GM10847 (cell line): Measurements from ENCODE around the gene PAN3.

Source experiments
- POLR2A ChIP-seq: IDR thresholded peaks from 2 replicates; pipeline ENCODE4 v1.6.1; 2011; ENCODE audit not compliant: insufficient read length; ENCODE audit errors: extremely low read depth

PAN3 gene

DNA sequence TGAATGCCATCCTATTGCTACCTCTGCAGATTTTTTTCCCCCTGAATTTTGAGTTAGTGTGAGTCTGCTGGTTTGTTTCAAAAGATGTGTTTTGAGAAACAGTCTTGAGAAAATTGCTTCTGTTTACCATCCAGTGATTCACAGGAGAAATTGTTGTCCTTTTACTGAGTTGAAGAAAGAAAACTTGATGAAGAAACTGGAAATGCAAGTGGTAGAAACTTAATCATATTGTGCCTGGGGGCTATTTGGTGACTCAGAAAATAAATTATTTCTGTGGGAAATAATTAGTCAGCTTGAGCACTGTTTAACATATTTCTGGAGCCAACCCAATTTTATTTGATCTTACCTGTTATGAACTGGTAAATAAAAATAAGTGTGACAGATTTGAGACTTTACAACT, 35.4 kb downstream of the PAN3 start:
- TF ChIP-seq POLR2A: no peak

DNA sequence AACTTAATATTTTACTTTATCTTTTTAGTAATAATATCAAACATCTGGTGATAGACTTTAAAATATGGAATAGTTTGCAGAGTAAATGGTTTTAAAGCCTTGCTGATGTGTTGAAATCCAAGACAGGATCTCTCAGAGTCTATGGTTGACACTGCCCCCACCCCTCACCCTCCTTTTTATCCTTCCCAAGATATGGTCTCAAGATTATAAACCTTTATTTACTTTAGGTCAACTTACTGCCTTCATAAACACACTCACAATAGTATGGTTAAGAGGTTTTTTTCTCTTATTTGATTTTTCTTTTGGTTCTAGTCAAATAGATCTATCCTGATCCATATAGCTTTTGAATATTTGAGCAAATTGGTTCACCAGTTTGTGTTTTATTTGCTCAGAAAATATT, 39.0 kb downstream of the PAN3 start:
- TF ChIP-seq POLR2A: no peak

DNA sequence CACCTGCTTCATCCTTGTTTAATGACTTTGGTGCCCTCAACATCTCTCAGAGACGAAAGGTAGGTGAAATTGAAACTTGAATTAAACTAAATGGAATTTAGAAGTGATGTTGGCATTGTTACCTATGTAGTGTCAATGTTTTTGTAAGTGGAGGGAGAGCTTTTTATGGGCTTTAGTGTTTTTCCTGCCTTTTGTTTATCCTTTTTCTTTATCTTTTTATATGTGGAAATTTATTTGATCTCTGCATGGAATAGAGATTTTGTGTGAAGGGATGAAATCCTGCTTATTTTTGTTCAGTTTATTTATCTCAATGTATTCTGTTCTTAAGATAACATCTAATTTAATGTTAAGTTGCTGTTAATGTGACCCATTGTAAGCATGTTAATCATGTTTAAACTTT, 39.5 kb downstream of the PAN3 start:
- no peak for TF ChIP-seq POLR2A

- TF ChIP-seq POLR2A: no peak
Measured at GRCh38 chr13:28179974-28180373, 41.6 kb downstream of the PAN3 start.

- TF ChIP-seq POLR2A: no peak
Measured at GRCh38 chr13:28181413-28181812, 43.1 kb downstream of the PAN3 start.

- TF ChIP-seq POLR2A: no peak
Measured at GRCh38 chr13:28185256-28185655, 46.9 kb downstream of the PAN3 start.

- TF ChIP-seq POLR2A: no peak
Measured at GRCh38 chr13:28199089-28199488, 60.7 kb downstream of the PAN3 start.

DNA sequence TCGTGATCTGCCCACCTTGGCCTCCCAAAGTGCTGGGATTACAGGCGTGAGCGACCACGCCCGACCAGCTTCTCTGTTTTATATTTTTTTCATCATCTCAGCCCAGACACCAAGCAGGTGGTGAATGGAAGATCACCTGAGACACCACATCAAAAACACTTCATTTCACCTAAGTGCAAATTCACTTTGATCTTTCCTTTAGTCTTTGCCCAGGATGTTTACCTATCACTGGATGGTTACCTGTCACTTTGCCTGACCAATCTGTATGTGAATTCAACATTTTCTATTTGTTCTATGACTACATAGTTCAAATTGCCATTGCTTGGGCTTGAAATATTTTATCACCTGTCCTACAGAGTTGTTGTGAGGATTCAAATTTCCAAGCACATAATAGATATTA, 65.7 kb downstream of the PAN3 start:
- TF ChIP-seq POLR2A: no peak

- TF ChIP-seq POLR2A: no peak
Measured at GRCh38 chr13:28204690-28205443, 66.5 kb downstream of the PAN3 start.

DNA sequence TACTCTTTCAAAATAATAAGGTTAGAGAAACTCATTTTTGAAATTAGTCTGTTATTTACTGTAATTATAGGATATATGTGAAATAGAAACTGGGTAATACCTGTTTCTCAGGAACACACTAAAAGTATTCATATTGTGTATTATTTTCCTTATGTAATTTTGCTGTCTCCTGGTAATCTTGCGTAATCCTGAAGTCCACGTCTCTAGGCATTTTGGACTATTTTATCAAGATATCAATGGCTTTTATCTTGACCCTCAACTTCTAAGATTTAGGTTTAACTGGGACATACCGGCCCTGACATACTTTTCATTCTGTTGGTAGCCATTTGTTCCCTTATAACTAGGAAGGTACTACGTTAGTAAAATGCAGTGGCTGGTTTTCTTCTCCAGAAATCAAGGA, 80.3 kb downstream of the PAN3 start:
- TF ChIP-seq POLR2A: no peak

GRCh38 chr13:28219408-28220099, 81.2 kb downstream of the PAN3 start:
- no peak for TF ChIP-seq POLR2A

GRCh38 chr13:28220166-28220565, 81.8 kb downstream of the PAN3 start:
- no peak for TF ChIP-seq POLR2A

DNA sequence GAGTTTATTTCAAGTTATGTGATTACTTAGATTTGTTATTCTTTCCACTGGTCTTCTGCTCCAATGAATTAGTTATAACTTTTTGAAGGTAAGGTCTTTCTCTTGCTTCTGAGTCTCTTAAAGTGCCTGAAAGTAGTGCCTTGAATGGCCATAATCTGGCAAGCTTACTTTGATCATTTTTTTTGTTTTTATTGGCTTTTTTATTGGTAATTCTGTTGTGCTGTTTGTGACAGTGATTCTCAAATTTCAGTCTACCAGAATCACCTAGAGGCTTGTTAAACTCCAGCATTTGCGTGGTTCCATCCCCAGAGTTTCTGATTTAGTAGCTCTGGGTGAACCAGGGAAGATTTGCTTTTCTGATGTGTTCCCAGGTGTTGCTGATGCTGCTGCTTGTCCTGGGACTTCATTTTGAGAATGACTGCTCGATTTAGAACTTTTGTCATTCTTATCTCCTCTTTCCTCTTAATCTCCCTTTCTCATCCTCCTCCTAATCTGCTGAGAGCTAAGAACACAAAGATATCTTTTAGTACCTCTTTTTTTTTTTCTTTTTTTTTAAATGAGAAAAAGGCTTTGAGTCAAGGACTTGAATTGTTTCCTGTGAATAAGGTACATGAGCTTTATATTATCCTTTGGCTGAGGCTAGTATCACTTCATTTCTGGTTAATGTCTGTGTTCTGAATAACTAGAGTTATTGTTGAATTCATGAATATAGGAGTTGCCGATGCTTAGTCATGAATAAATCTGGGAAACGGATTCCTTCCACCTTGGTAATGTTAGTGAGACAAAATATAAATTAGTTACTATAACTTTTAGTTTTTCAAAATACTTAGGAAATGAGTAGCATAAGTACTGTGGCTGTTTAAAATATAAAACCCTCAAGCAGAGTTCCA, 91.4 kb downstream of the PAN3 start:
- TF ChIP-seq POLR2A: no peak

- TF ChIP-seq POLR2A: no peak
Measured at GRCh38 chr13:28231642-28232041, 93.3 kb downstream of the PAN3 start.

- TF ChIP-seq POLR2A: no peak
Measured at GRCh38 chr13:28237944-28238343, 99.6 kb downstream of the PAN3 start.

GRCh38 chr13:28239374-28239773, 101.0 kb downstream of the PAN3 start:
- no peak for TF ChIP-seq POLR2A

GRCh38 chr13:28245465-28245864, 107.1 kb downstream of the PAN3 start:
- TF ChIP-seq POLR2A: no peak
